GM12878 (cell line): ENCODE data around the gene TNFAIP8L1. TPM values are rescaled to one million over a fixed set of nuclear protein-coding genes. Genes with fewer than 3 reads are reported as not detected.

Experiments used
- ATAC-seq: fragments of 200-7000 bp; cut with Tn5 transposase; 3 replicates; pipeline ENCODE4 v1.9.1; 2020; ENCODE audit warnings: mild to moderate bottlenecking, moderate library complexity
- BruUV-seq: library from RNA; stranded (reverse); fragments of 400-500 nt; replicated peaks from 2 replicates; lab custom pipeline; 2021; lab: Mats Ljungman, UMichigan
- CTCF ChIA-PET: fragments of 300-600 bp; sonication (Branson Sonifier 250); formaldehyde crosslinking; extraction: SDS; loops from one replicate; lab custom pipeline; 2021; ENCODE audit warnings: inconsistent platforms; lab: Yijun Ruan, JAX
- POLR2A ChIA-PET: fragments of 350-600 bp; formaldehyde crosslinking; extraction: SDS; loops from one replicate; lab custom pipeline; 2021; ENCODE audit warnings: inconsistent platforms; lab: Charles Lee
- RAD21 ChIA-PET: fragments of 300-600 bp; sonication (Branson Sonifier 250); formaldehyde crosslinking; loops from one replicate; lab custom pipeline; 2023; ENCODE audit warnings: antibody characterized with exemption; ENCODE audit not compliant: unreplicated experiment; lab: Charles Lee
- SMC1A ChIA-PET: fragments of 300-600 bp; sonication (Branson Sonifier 250); formaldehyde crosslinking; loops from one replicate; lab custom pipeline; 2023; ENCODE audit not compliant: unreplicated experiment, uncharacterized antibody; lab: Charles Lee
- DNase-seq: peaks from one replicate; pipeline ENCODE4 v3.0.0-alpha.2; 2011; ENCODE audit warnings: low read depth, low spot score
- FAIRE-seq: peaks from 3 replicates; lab custom pipeline; 2011; peaks lifted over from hg19 to GRCh38; lab: Jason Lieb, UNC
- H2AFZ ChIP-seq: 2 replicates; pipeline ENCODE4 v1.6.0; 2011; ENCODE audit warnings: low read depth, low read length, control low read depth; ENCODE audit not compliant: control insufficient read depth
- H3K27ac ChIP-seq: 2 replicates; pipeline ENCODE4 v1.5.1; 2011; ENCODE audit warnings: control low read depth; ENCODE audit not compliant: control insufficient read depth, insufficient read depth
- H3K27me3 ChIP-seq, 2 experiments: replicated peaks in 1 of 2; 2 replicates each; pipeline versions ENCODE4 v1.6.0 to v1.6.1; 2011; ENCODE audit warnings: low read length in 1 of 2; ENCODE audit not compliant: control insufficient read depth in 2 of 2, insufficient read depth in 2 of 2
- H3K36me3 ChIP-seq, 2 experiments: 2 replicates each; pipeline ENCODE4 v1.5.1; 2011; ENCODE audit warnings: low read length in 1 of 2; ENCODE audit not compliant: control insufficient read depth in 2 of 2, insufficient read depth in 2 of 2
- H3K4me1 ChIP-seq: 2 replicates; pipeline ENCODE4 v1.6.1; 2011; ENCODE audit warnings: mild to moderate bottlenecking, low read length, moderate library complexity, mixed read lengths; ENCODE audit not compliant: control insufficient read depth, insufficient read depth
- H3K4me2 ChIP-seq: 2 replicates; pipeline ENCODE4 v1.6.0; 2011; ENCODE audit warnings: control low read depth; ENCODE audit not compliant: control insufficient read depth, insufficient read depth
- H3K4me3 ChIP-seq: fragments of 200-600 bp; sonication (generic); 2 replicates; pipeline ENCODE4 v1.5.1; 2016
- H3K79me2 ChIP-seq: 2 replicates; pipeline ENCODE4 v1.6.0; 2011; ENCODE audit warnings: low read length; ENCODE audit not compliant: control insufficient read depth, insufficient read depth
- H3K9ac ChIP-seq: 2 replicates; pipeline ENCODE4 v1.8.0; 2011; ENCODE audit warnings: low read length, control low read depth, mixed read lengths; ENCODE audit not compliant: control insufficient read depth, insufficient read depth
- H3K9me3 ChIP-seq: replicated peaks from 3 replicates; pipeline ENCODE4 v1.5.1; 2011; ENCODE audit warnings: mild to moderate bottlenecking, low read length; ENCODE audit not compliant: control insufficient read depth, insufficient read depth
- H4K20me1 ChIP-seq: 2 replicates; pipeline ENCODE4 v1.6.0; 2011; ENCODE audit not compliant: control insufficient read depth, insufficient read depth
- HDAC6 ChIP-seq: fragments of 200-600 bp; sonication (generic); IDR thresholded peaks from one replicate; pipeline ENCODE4 v1.8.0; 2017; ENCODE audit warnings: antibody characterized with exemption; ENCODE audit not compliant: unreplicated experiment
- NBN ChIP-seq: fragments of 450-650 bp; IDR thresholded peaks from 2 replicates; pipeline ENCODE4 v1.6.1; 2016
- whole genome bisulfite sequencing: methylation state at CpG from one replicate; pipeline ENCODE4 v1.1.6; 2016; ENCODE audit warnings: low lambda C conversion rate; ENCODE audit not compliant: insufficient replicate concordance, insufficient coverage; ENCODE audit errors: missing lambda C conversion rate; 5-methylcytosine and 5-hydroxymethylcytosine counted together
- in situ Hi-C: fragments of 300-500 bp; cut with MboI; formaldehyde crosslinking; loops from 9 replicates; pipeline ENCODE4 v1.14.3; 2018; ENCODE audit warnings: mixed read lengths
- intact Hi-C: fragments of 100-400 bp; cut with micrococcal nuclease; formaldehyde crosslinking; loops from one replicate; pipeline ENCODE4 v1.14.2; 2022; ENCODE audit not compliant: unreplicated experiment
- polyA plus RNA-seq, 11 experiments: library from polyadenylated mRNA; depleted of rRNA in 4 of 11; unstranded in 6 of 11; stranded (reverse) in 5 of 11; fragments of >200 nt; fragmentation: Nextera tagmentation in 4 of 11; fragmentation: Illumina TruSeq in 1 of 11; extraction: Ambion mirVana in 4 of 11; extraction: Trizol in 1 of 11; gene quantifications; 1 replicate in 1 of 11; 2 replicates in 10 of 11; pipeline versions ENCODE4 v1.2.1 to v1.2.3, GENCODE V29; 2011 to 2016; ENCODE audit warnings: inconsistent platforms in 2 of 11, missing spikeins in 2 of 11, low read depth in 1 of 11
- total RNA-seq, 4 experiments: library from RNA; depleted of rRNA in 3 of 4; stranded (reverse); fragments of >200 nt in 3 of 4; fragmentation: Illumina TruSeq in 1 of 4; extraction: Trizol in 1 of 4; gene quantifications; 2 replicates each; pipeline versions ENCODE4 v1.2.1 to v1.2.3, GENCODE V29; 2013 to 2021
- TF ChIP-seq, protein P1 (sequence below): fragments of 450-650 bp; conservative IDR thresholded peaks from 2 replicates; pipeline ENCODE4 v1.6.1; 2017; ENCODE audit warnings: mild to moderate bottlenecking, moderate library complexity

The TNFAIP8L1 gene
- total and polyA plus RNA-seq, 10 of the 15 experiments (the other 5 are each of a cell fraction or from before 2014, with no cell fraction given), result 0.93 to 12.7 (median 8.6) TPM

DNA sequence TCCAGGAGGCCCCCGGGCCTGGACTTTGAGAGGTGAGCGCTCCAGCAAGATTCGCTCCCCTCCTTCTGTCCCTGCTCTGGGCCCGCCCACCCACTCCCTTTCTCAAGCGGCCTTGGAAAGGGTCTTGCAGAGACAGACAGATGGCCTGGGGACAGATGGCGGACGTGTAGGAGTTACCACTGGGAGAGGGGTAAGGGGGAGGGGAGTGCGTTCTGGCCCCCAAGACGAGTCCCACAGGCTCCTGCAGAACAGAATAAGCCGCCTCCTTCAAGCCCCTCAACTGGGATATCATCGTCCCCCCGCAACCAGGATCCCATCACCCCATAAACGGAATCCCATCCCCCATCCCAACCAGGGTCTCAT, 3.6 kb upstream of the TNFAIP8L1 start:
- RAD21 ChIA-PET, result interaction anchor here (0.7 to 2.2 kb wide), 7 partner anchors 46 to 155 kb away, joined by 3 to 16 read pairs (median 6); partner anchors contain the start of gene FEM1A
- Histone ChIP-seq H3K36me3 (no peaks in the 10 kb centered on the region), H3K4me1 (peaks cover 8% of the 10 kb centered on the region), H3K9ac (peak overlapping the region; percentile 69), H3K9me3 (no peaks in the 10 kb centered on the region), H3K4me2 (peak overlapping the region; percentile 89), H3K79me2 (peaks cover 13% of the 10 kb centered on the region), H3K27ac (no peak overlapping the region), H3K27me3 (no peaks in the 10 kb centered on the region), H3K4me3 (peak overlapping the region; percentile 66; the same call in 1 of the 2 replicates), H2AFZ (peak overlapping the region; percentile 84), H4K20me1 (no peaks in the 10 kb centered on the region)
- SMC1A ChIA-PET, result interaction anchor here (0.6 to 2.4 kb wide), 7 partner anchors 39 to 117 kb away, joined by 3 to 13 read pairs (median 4); no protein-coding TSS in a partner anchor
- CTCF ChIA-PET, result interaction anchor here (0.6 to 3.4 kb wide), 22 partner anchors 8 to 426 kb away, joined by 3 to 94 read pairs (median 8); partner anchors contain the start of genes FEM1A, PLIN5 and SEMA6B
- FAIRE-seq (no peak), ATAC-seq (no peak), DNase-seq (no peak)
- BruUV-seq, result no TSS peak
- TF ChIP-seq, protein P1, sequence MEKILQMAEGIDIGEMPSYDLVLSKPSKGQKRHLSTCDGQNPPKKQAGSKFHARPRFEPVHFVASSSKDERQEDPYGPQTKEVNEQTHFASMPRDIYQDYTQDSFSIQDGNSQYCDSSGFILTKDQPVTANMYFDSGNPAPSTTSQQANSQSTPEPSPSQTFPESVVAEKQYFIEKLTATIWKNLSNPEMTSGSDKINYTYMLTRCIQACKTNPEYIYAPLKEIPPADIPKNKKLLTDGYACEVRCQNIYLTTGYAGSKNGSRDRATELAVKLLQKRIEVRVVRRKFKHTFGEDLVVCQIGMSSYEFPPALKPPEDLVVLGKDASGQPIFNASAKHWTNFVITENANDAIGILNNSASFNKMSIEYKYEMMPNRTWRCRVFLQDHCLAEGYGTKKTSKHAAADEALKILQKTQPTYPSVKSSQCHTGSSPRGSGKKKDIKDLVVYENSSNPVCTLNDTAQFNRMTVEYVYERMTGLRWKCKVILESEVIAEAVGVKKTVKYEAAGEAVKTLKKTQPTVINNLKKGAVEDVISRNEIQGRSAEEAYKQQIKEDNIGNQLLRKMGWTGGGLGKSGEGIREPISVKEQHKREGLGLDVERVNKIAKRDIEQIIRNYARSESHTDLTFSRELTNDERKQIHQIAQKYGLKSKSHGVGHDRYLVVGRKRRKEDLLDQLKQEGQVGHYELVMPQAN, result no peak
- no peak for TF ChIP-seq NBN
- no peak for TF ChIP-seq HDAC6
- intact Hi-C loops (loop anchor here (1.0 to 2.0 kb wide), 2 partner anchors 46 to 59 kb away; no protein-coding TSS in a partner anchor), in situ Hi-C loops (loop anchor here (5.0 kb wide), 1 partner anchor 58 kb away; no protein-coding TSS in a partner anchor)
- WGBS, result 47% methylated on average over 11 of the region's 13 CpGs
- POLR2A ChIA-PET, result interaction anchor here (0.5 to 0.9 kb wide), 3 partner anchors 8 to 397 kb away, joined by 4 read pairs; no protein-coding TSS in a partner anchor
